Neuronal stem cell (in vitro differentiated cells): ENCODE results near the gene PAPPA.

Experiments
- DNase-seq: peaks from one replicate; pipeline ENCODE4 v3.0.0-alpha.2; 2013; ENCODE audit warnings: low spot score
- H2AFZ ChIP-seq: one replicate; pipeline ENCODE4 v1.6.1; 2013; ENCODE audit warnings: mild to moderate bottlenecking, low read length, inconsistent platforms
- H2AK5ac ChIP-seq: 2 replicates; pipeline ENCODE4 v1.6.1; 2013; ENCODE audit warnings: low read depth, mild to moderate bottlenecking, inconsistent platforms, low read length, moderate library complexity, mixed read lengths
- H2BK120ac ChIP-seq: 2 replicates; pipeline ENCODE4 v1.6.1; 2013; ENCODE audit warnings: low read depth, mild to moderate bottlenecking, inconsistent platforms, low read length, moderate library complexity, mixed read lengths
- H2BK12ac ChIP-seq: one replicate; pipeline ENCODE4 v1.6.1; 2013; ENCODE audit warnings: low read length, inconsistent platforms
- H2BK15ac ChIP-seq: 2 replicates; pipeline ENCODE4 v1.6.1; 2013; ENCODE audit warnings: mild to moderate bottlenecking, low read length, inconsistent platforms, mixed read lengths
- H2BK5ac ChIP-seq: one replicate; pipeline ENCODE4 v1.6.1; 2013; ENCODE audit warnings: inconsistent platforms, mild to moderate bottlenecking, low read length, moderate library complexity
- H3K14ac ChIP-seq: one replicate; pipeline ENCODE4 v1.6.1; 2013; ENCODE audit warnings: low read length, inconsistent platforms
- H3K18ac ChIP-seq: 2 replicates; pipeline ENCODE4 v1.6.1; 2013; ENCODE audit warnings: low read length, inconsistent platforms
- H3K23ac ChIP-seq: 2 replicates; pipeline ENCODE4 v1.6.1; 2013; ENCODE audit warnings: low read depth, mild to moderate bottlenecking, mixed read lengths, low read length, inconsistent platforms; ENCODE audit not compliant: poor library complexity
- H3K27ac ChIP-seq: replicated peaks from 3 replicates; pipeline ENCODE4 v1.5.1; 2013; ENCODE audit warnings: low read length, inconsistent platforms
- H3K27me3 ChIP-seq, 3 experiments: 2 replicates each; pipeline ENCODE4 v1.6.1; 2013; ENCODE audit warnings: low read length in 3 of 3, mild to moderate bottlenecking in 2 of 3, inconsistent platforms in 1 of 3, low read depth in 1 of 3, mixed read lengths in 1 of 3, moderate library complexity in 1 of 3; ENCODE audit not compliant: control insufficient read depth in 3 of 3, insufficient read depth in 3 of 3
- H3K36me3 ChIP-seq, 2 donors: replicated peaks in 1 of 2; 2 replicates each; pipeline ENCODE4 v1.6.1; 2013; ENCODE audit warnings: low read length in 2 of 2; ENCODE audit not compliant: control insufficient read depth in 2 of 2, insufficient read depth in 2 of 2
- H3K4ac ChIP-seq: 2 replicates; pipeline ENCODE4 v1.6.1; 2013; ENCODE audit warnings: inconsistent platforms, mild to moderate bottlenecking, low read length, moderate library complexity
- H3K4me1 ChIP-seq, 2 donors: 1 replicate in 1 of 2; 2 replicates in 1 of 2; pipeline ENCODE4 v1.6.1; 2013; ENCODE audit warnings: low read length in 2 of 2, low read depth in 1 of 2; ENCODE audit not compliant: control insufficient read depth in 2 of 2, insufficient read depth in 1 of 2
- H3K4me2 ChIP-seq: one replicate; pipeline ENCODE4 v1.6.1; 2013; ENCODE audit warnings: mild to moderate bottlenecking, low read length, inconsistent platforms; ENCODE audit not compliant: insufficient read depth, poor library complexity, severe bottlenecking
- H3K4me3 ChIP-seq, 2 donors: 2 replicates each; pipeline ENCODE4 v1.5.1; 2013; ENCODE audit warnings: low read length in 2 of 2, mild to moderate bottlenecking in 2 of 2, inconsistent platforms in 1 of 2, moderate library complexity in 1 of 2
- H3K79me1 ChIP-seq: one replicate; pipeline ENCODE4 v1.6.1; 2013; ENCODE audit warnings: low read depth, mild to moderate bottlenecking, inconsistent platforms, low read length, moderate library complexity
- H3K9ac ChIP-seq: one replicate; pipeline ENCODE4 v1.6.1; 2013; ENCODE audit warnings: mild to moderate bottlenecking, low read depth, low read length, inconsistent platforms; ENCODE audit not compliant: poor library complexity
- H3K9me3 ChIP-seq, 2 donors: replicated peaks in 1 of 2; 2 replicates each; pipeline versions ENCODE3 to v1.6.1; 2013; ENCODE audit warnings: low read length in 2 of 2, mild to moderate bottlenecking in 2 of 2, inconsistent platforms in 1 of 2, low read depth in 1 of 2, mixed read lengths in 1 of 2, moderate library complexity in 1 of 2; ENCODE audit not compliant: control insufficient read depth in 2 of 2, insufficient read depth in 1 of 2
- H4K8ac ChIP-seq: one replicate; pipeline ENCODE4 v1.6.1; 2013; ENCODE audit warnings: low read depth, mild to moderate bottlenecking, inconsistent platforms, low read length, moderate library complexity
- H4K91ac ChIP-seq: one replicate; pipeline ENCODE4 v1.6.1; 2013; ENCODE audit warnings: low read length, low read depth, mild to moderate bottlenecking, inconsistent platforms; ENCODE audit not compliant: poor library complexity
- WGBS, 2 donors: extraction: QIAGEN DNeasy Blood & Tissue Kit; methylation state at CpG; one replicate each; pipeline ENCODE4 v1.1.7; 2013; ENCODE audit warnings: missing lambda C conversion rate in 2 of 2, mixed read lengths in 1 of 2; ENCODE audit not compliant: insufficient read length in 2 of 2, insufficient replicate concordance in 1 of 2; ENCODE audit errors: extremely low coverage in 2 of 2; 5-methylcytosine and 5-hydroxymethylcytosine counted together

The PAPPA gene

GRCh38 chr9:116134975-116135374, 18.6 kb upstream of the PAPPA start:
- H3K79me1 ChIP-seq = no peaks in the 10 kb centered on the region
- H3K4me1 ChIP-seq = no peaks in the 10 kb centered on the region
- peaks cover 0 to 6% of the 10 kb centered on the region in 2 donors for H3K9me3 ChIP-seq
- WGBS, 2 donors = no CpG with 5 or more reads among the region's 3 CpGs
- no peak overlapping the region for H2BK12ac ChIP-seq
- H4K91ac ChIP-seq = no peak overlapping the region
- no peak for DNase-seq
- no peak overlapping the region for H4K8ac ChIP-seq
- H3K4me2 ChIP-seq = no peak overlapping the region
- no peak overlapping the region for H2BK15ac ChIP-seq
- no peak overlapping the region for H3K23ac ChIP-seq
- no peak overlapping the region for H3K9ac ChIP-seq
- no peak overlapping the region for H3K4ac ChIP-seq
- no peak overlapping the region for H3K14ac ChIP-seq
- no peaks in the 10 kb centered on the region for H3K36me3 ChIP-seq
- H3K27me3 ChIP-seq = peaks cover 0 to 5% (median 0%) of the 10 kb centered on the region in 3 experiments
- H3K27ac ChIP-seq = no peak overlapping the region
- no peak overlapping the region for H3K4me3 ChIP-seq
- no peak overlapping the region for H2BK120ac ChIP-seq
- no peak overlapping the region for H2AK5ac ChIP-seq
- H3K18ac ChIP-seq = no peak overlapping the region
- H2BK5ac ChIP-seq = no peak overlapping the region
- H2AFZ ChIP-seq = no peak overlapping the region

DNA sequence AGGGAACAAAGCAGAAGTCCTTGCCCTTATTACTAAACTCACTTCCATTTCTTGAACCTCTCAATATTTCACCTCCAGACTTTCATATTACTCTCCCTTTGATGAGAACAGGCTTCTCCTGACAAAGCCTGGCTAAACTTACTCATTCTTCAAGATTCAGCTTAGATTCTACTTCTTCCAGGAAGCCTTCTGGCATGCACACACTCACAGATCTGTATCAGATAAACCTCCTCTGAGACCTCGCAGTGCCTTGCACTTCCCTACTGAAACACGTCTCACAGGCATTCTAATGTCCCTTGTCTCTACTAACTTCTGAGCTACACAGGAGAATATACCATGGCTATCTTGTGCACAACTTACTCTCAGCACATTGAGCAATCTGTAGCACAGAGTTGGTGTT, 16.6 kb upstream of the PAPPA start:
- Histone ChIP-seq H3K9ac (no peak overlapping the region), H2BK5ac (no peak overlapping the region), H2AK5ac (no peak overlapping the region), H2BK15ac (no peak overlapping the region), H2BK120ac (no peak overlapping the region), H3K27ac (no peak overlapping the region), H2BK12ac (no peak overlapping the region), H3K27me3 (peaks cover 0 to 5% (median 0%) of the 10 kb centered on the region in 3 experiments), H3K9me3 (no peaks in the 10 kb centered on the region), H3K4me3 (no peak overlapping the region), H3K14ac (no peak overlapping the region), H3K79me1 (no peaks in the 10 kb centered on the region), H3K4me2 (no peak overlapping the region), H3K4me1 (no peaks in the 10 kb centered on the region), H3K18ac (no peak overlapping the region), H3K4ac (no peak overlapping the region), H3K23ac (no peak overlapping the region), H3K36me3 (no peaks in the 10 kb centered on the region), H4K8ac (no peak overlapping the region), H4K91ac (no peak overlapping the region), H2AFZ (no peak overlapping the region)
- DNase-seq = no peak
- no CpG with 5 or more reads among the region's 2 CpGs for WGBS, 2 donors

DNA sequence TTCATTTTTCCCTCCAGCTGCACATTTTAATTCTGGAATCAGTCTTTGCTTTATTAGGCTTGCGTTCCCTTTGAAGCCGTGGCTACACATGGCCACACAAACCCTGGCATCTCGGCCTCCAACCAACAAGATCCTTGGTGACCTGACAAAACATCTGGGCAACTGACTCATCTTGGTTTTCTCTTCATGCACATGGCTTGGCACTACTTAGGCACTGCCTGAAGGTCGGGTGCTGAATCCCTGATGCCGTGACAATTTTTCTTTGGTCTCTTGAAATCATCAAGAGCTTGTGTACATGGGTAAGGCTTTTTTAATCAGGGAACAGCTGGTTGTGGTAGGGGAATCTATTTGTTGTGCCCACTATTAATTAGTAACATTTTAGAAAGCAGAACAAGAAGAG, 16.0 kb upstream of the PAPPA start:
- Histone ChIP-seq H3K36me3 (no peaks in the 10 kb centered on the region), H2AFZ (no peak overlapping the region), H4K8ac (no peak overlapping the region), H3K9me3 (no peaks in the 10 kb centered on the region), H4K91ac (no peak overlapping the region), H3K14ac (no peak overlapping the region), H3K27me3 (peaks cover 0 to 5% (median 0%) of the 10 kb centered on the region in 3 experiments), H3K23ac (no peak overlapping the region), H2BK5ac (no peak overlapping the region), H3K27ac (no peak overlapping the region), H2BK12ac (no peak overlapping the region), H2BK120ac (no peak overlapping the region), H3K4me1 (no peaks in the 10 kb centered on the region), H3K18ac (no peak overlapping the region), H3K4me3 (no peak overlapping the region), H2AK5ac (no peak overlapping the region), H2BK15ac (no peak overlapping the region), H3K79me1 (no peaks in the 10 kb centered on the region), H3K4me2 (no peak overlapping the region), H3K9ac (no peak overlapping the region), H3K4ac (no peak overlapping the region)
- no peak for DNase-seq
- no CpG with 5 or more reads among the region's 5 CpGs for WGBS, 2 donors

DNA sequence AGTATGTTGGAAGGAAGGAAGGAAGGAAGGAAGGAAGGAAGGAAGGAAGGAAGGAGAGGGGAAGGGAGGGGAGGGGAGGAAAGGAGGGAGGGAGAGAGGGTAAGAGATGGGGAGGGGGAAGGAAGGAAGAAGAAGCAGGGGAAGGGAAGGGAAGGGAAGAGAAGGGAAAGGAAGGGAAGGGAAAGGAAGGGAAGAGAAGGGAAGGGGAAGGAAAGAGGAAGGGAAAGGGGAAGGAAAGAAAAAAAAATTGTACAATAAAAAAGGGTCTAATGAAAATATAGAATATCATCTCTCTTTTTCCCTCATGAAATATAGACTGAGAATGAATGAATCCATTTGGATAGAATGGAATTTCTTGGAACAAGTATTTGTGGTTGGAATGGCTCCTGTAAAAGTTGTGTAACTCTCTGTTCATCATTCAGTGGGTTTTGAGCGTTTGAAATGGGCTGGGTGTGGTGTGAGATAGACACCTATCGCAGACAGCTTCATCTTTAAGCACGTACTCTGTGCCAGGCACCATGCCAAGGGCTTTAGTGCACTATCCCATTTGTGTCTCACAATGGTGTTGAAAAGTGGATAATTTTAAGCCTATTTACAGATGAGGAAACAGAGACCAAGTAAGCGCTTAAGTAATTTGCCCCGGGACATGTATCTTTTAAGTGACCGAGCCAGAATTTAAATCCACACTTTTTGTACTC, 11.6 kb upstream of the PAPPA start:
- DNase-seq = no peak
- no peak overlapping the region for H3K27ac ChIP-seq
- H2BK15ac ChIP-seq = no peak overlapping the region
- H4K91ac ChIP-seq = no peak overlapping the region
- H4K8ac ChIP-seq = no peak overlapping the region
- no peak overlapping the region for H3K4me3 ChIP-seq
- H3K18ac ChIP-seq = no peak overlapping the region
- no peak overlapping the region for H3K14ac ChIP-seq
- no peaks in the 10 kb centered on the region for H3K4me1 ChIP-seq
- no peak overlapping the region for H2BK12ac ChIP-seq
- H3K27me3 ChIP-seq = peaks cover 0 to 5% (median 0%) of the 10 kb centered on the region in 3 experiments
- H3K9me3 ChIP-seq = no peaks in the 10 kb centered on the region
- H2BK5ac ChIP-seq = no peak overlapping the region
- H2AFZ ChIP-seq = no peak overlapping the region
- H3K9ac ChIP-seq = no peak overlapping the region
- H2BK120ac ChIP-seq = no peak overlapping the region
- no peak overlapping the region for H2AK5ac ChIP-seq
- no CpG with 5 or more reads among the region's 6 CpGs for WGBS, 2 donors
- no peaks in the 10 kb centered on the region for H3K79me1 ChIP-seq
- no peaks in the 10 kb centered on the region for H3K36me3 ChIP-seq
- H3K23ac ChIP-seq = no peak overlapping the region
- H3K4ac ChIP-seq = no peak overlapping the region
- no peak overlapping the region for H3K4me2 ChIP-seq
